HG03066 (cell line): ENCODE measurements around the gene CDON.
"Not testable (repeated sequence)": the region's sequence is repeated elsewhere in the genome, so short reads cannot be mapped to it uniquely, and the experiment has no call there.

Source experiments
- ATAC-seq: cut with Tn5 transposase; IDR thresholded peaks from one replicate; pipeline ENCODE4 v1.9.1; 2021; ENCODE audit warnings: low read depth; ENCODE audit not compliant: unreplicated experiment

The CDON gene

DNA sequence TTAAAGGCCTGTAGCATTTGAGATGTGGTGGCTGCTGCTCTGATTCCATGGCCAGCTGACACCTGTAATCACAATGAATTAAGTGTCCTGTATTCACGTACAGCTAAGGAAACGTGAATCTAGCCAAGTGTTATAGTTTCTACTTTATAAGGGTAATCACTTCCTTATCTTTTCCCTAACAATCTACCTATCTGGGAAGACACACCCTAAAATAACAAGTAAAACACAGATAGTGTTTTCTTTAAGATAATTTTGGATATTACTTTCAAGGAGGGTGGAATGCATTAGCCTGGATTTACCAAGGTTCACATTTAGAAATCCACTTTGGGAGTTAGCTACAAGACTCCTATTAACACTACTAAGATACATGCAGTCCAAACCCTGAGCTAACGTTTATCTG lies 11.5 kb downstream of the CDON start:
- no peak for ATAC-seq

- ATAC-seq, result no peak
Measured at GRCh38 chr11:126049159-126049558, 13.5 kb downstream of the CDON start.

- no peak for ATAC-seq
Measured at GRCh38 chr11:126048197-126048596, 14.5 kb downstream of the CDON start.

GRCh38 chr11:126046570-126047195 lies 16.0 kb downstream of the CDON start:
- no peak for ATAC-seq

GRCh38 chr11:126039485-126040271 lies 23.0 kb downstream of the CDON start:
- no peak for ATAC-seq

DNA sequence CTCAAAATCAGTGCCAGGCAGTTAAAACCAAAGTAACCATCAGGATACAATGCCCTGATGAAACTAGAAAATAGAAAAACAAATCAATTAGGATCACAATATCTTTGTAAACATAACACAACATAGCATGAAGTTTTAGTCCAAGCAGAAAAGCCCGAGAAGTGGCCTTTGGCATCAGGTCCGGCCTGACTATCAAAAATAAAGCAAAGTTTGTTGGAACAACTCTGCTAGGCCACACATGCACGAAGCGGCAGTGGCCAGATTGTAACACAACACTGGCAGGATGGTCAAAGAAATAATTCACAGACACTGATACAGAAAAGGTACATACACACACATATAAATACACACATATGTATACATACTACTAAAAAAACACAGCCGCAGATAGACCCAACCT lies 26.9 kb downstream of the CDON start:
- no peak for ATAC-seq

DNA sequence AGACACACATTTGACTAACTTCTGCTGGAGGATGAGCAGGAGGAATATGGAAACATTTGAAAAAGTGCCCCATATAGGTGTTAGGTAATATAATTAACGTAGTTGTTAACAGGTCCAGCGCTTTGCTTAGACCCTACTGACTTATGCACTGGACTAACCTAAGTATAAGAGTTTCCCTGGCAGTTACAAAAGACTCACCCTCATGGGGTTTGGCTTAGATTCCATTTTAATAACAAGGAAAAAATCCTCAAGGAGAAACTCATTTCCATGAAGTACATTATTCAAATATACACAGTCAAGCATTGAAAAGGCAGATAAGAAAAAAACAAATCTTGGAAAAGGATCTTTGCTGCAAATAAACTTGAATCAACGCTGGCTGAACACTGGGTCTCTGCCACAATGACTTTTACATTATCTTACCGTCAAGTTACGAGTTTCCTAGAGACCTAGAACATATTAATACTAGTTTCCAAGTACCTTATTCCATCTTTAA lies 27.7 kb downstream of the CDON start:
- ATAC-seq, result no peak

DNA sequence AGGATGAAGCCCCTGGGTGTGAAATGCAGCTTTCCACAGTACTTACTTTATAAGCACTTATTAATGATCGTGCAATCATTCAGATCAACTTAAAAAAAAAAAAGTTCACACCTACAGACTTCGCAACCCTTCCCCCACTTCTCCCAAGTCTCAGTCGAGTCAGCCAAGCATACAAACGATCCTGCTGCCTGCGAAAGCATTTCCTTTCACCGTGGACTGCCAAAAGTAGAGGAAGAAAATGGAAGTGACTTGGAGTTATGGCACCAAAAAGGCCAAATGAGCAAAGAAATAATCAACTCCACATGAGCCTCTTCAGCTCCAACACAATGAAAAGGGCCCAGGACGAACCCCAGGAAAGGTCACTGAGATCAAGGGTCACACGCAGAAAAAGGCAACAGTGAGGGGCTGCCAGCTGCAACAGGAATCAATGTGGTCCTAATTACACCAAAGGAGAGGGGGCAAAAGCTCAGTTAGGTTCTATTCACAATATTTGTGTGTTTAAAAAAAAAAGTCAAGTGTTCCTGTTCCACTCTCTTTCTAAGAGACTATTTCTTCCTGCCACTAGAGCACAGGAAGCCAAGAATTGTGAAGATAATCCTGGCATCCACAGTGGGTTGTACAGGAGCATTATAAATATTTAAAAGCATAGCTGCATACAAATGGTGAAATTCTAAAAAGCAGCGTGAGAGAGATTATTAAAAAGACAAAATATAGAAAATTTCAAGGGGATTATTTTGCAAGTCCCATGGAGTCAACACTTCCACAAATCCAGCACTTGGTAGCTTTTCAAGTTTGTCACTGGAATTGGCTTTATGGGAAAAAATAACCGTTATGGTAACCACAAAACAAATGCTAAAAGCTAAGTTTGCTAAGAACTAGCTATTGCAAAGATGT lies 28.4 kb downstream of the CDON start:
- no peak for ATAC-seq

DNA sequence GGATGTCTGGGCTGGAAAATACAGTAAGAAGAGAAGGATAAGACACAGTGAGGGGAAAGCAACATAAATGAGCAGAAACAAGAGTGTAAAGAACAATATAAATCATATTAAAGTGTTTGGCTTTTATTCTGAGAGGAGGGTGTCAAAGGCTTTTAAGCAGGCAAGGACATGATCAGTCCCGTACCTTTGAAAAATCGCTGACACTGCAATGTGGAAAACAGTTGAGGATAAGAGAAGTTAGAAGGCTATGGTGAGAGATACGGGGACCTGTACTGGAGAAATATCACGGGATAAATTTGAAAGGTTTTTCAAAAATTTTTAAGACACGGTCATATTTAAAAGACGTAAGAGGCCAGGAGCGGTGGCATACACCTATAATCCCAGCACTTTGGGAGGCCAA lies 30.3 kb downstream of the CDON start:
- no peak for ATAC-seq

- no peak for ATAC-seq
Measured at GRCh38 chr11:126029805-126030204, 32.9 kb downstream of the CDON start.

DNA sequence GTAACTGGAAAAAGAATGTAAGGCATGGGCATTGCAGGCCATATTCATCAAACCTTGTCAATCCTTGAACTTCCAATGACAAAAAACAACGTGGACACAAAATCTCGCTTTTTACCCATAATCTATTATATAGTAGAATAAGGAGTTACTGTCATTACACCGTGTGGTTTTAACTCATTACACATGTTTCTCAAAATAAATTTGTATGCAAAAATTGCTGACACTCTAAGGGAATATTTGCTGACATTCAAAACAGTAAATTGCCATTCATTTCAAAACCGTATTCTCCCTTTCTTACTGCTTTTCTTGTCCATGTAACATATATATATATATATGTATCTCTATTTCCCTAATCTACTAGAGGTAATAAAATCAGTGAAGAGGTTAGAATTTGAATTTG lies 33.4 kb downstream of the CDON start:
- no peak for ATAC-seq

GRCh38 chr11:126028534-126028933 lies 34.1 kb downstream of the CDON start:
- ATAC-seq, result not testable (repeated sequence)

DNA sequence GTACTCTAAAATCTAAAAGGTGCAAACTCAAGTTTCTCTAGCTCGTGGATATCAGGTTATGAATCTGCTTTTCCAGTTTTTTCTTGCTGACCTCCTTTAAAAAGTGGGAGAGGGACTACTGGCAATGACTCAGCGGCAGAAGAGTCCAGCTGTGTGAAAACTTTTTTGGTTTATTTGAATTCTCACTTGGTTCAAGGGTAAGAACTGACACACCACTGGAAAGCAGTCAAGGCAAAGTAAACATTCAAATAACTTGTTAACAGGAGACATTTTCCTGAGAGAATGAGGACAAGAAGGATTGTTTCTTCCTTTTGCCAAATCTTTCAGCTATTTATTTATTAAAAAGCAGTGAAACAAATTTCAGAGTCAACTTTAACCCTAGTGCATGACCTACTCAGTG lies 36.1 kb downstream of the CDON start:
- ATAC-seq, result no peak

- ATAC-seq, result no peak
Measured at GRCh38 chr11:126025822-126026221, 36.8 kb downstream of the CDON start.

DNA sequence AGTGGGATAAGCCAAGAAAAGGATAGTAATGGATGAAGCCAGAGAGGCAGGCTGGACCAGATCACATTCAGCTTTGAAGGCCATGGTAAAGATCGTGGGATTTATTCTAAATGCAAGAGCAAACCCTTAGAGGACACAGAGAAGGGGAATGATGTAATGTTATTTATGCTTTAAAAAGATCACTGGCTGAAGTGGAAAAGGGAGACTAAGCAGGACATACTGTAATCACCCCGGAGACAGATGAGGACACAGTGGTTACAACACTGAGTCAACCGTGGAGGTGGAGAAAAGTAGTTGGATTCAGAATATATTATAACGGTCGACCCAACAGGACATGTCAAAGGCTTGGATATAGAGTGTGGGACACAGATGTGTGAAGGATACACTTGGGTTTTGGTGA lies 38.5 kb downstream of the CDON start:
- no peak for ATAC-seq

- ATAC-seq, result no peak
Measured at GRCh38 chr11:126012852-126013251, 49.8 kb downstream of the CDON start.

DNA sequence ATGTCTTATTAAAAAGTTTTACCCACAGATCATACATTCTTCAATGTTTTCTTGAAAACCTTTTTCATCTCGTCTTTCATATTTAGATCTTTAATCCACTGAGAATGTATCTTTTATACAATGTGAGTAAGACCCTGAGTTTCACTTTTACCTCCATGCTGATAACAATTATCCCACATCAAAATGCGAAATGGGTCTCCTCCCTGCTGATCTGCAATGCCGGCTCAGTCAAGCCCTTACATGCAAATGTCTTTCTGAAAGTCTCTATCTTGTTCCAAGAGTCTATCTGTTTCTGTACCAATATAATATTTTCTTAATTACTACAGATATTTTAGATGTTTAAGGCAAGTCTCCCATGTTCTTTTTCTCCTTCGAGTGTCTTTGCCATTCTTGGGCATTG lies 50.9 kb downstream of the CDON start:
- ATAC-seq, result no peak

- no peak for ATAC-seq
Measured at GRCh38 chr11:126011265-126011664, 51.4 kb downstream of the CDON start.

DNA sequence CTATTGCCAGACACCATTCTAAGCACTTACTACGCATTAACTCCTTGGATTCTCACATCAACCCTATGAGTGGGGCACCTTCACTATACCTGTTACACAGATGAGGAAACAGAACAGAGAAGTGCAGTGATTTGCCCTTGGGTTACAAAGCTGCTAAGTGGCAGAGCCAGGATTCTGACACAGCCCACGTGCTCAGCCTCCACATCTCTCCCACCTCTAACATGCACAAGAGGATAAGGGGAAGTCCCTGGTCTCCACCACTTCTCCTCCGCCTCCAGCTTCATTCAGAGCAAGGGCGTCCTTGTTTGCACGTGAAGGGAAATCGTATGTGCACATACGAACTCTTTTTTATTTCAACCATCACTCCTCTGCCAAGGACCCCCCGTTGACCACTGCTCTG lies 53.7 kb downstream of the CDON start:
- no peak for ATAC-seq

- no peak for ATAC-seq
Measured at GRCh38 chr11:126007238-126007637, 55.4 kb downstream of the CDON start.

DNA sequence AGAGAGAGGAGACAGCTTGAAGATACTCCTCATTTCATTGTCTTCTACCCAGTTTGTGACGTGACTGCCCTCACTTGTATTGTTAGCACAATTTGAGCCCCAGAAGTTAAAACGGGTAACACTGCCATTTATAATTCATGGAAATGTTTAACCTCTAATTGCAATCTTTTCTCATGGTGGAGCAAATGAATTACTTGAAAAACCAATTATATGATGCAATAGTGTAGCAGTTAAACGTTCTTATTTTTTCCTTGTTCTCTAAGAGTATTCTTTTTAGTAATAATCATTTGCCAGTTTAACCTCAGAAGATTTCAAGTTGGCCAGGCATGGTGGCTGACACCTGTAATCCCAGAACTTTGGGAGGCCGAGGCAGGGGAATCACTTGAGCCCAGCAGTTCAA lies 56.6 kb downstream of the CDON start:
- no peak for ATAC-seq
